A673 (cell line): Measurements from ENCODE around the gene MIA2. TPM values are rescaled to one million over a fixed set of nuclear protein-coding genes. Genes with fewer than 3 reads are reported as not detected.

Experiments used
- BruUV-seq: library from RNA; stranded (reverse); fragments of 400-500 nt; replicated peaks from 2 replicates; lab custom pipeline; 2021; lab: Mats Ljungman, UMichigan
- CTCF ChIA-PET: fragments of 300-600 bp; sonication (Branson Sonifier 250); formaldehyde crosslinking; loops from one replicate; lab custom pipeline; 2022; ENCODE audit warnings: antibody characterized with exemption; lab: Charles Lee
- POLR2A ChIA-PET: fragments of 300-600 bp; sonication (Branson Sonifier 250); formaldehyde crosslinking; loops from one replicate; lab custom pipeline; 2022; ENCODE audit warnings: antibody characterized with exemption; ENCODE audit not compliant: low non-redundant PET; lab: Charles Lee
- DNase-seq: peaks from one replicate; pipeline ENCODE4 v3.0.0-alpha.2; 2015; ENCODE audit warnings: low spot score
- H3K27ac ChIP-seq: fragments of 200-600 bp; sonication (generic); 2 replicates; pipeline ENCODE4 v1.5.1; 2016; ENCODE audit warnings: mixed run types, low read depth, mild to moderate bottlenecking, mixed read lengths, antibody characterized with exemption, low read length; ENCODE audit not compliant: poor library complexity, severe bottlenecking
- H3K27me3 ChIP-seq: fragments of 200-600 bp; sonication (generic); replicated peaks from 2 replicates; pipeline ENCODE4 v1.6.1; 2017; ENCODE audit warnings: mixed run types, low read depth, mild to moderate bottlenecking, mixed read lengths, antibody characterized with exemption, low read length; ENCODE audit not compliant: insufficient read depth, poor library complexity
- H3K36me3 ChIP-seq: fragments of 200-600 bp; sonication (generic); 2 replicates; pipeline ENCODE4 v1.6.1; 2016; ENCODE audit warnings: mixed run types, mild to moderate bottlenecking, mixed read lengths, antibody characterized with exemption, low read length; ENCODE audit not compliant: insufficient read depth, poor library complexity, severe bottlenecking
- H3K4me1 ChIP-seq: fragments of 200-600 bp; sonication (generic); 2 replicates; pipeline ENCODE4 v1.6.1; 2017; ENCODE audit warnings: mixed run types, mild to moderate bottlenecking, mixed read lengths, antibody characterized with exemption, low read length; ENCODE audit not compliant: insufficient read depth, poor library complexity, severe bottlenecking
- H3K4me3 ChIP-seq: fragments of 200-600 bp; sonication (generic); 2 replicates; pipeline ENCODE4 v1.5.1; 2016; ENCODE audit warnings: low read depth, mixed run types, mild to moderate bottlenecking, mixed read lengths, low read length; ENCODE audit not compliant: poor library complexity, severe bottlenecking
- H3K9me3 ChIP-seq: fragments of 200-600 bp; sonication (generic); 2 replicates; pipeline ENCODE4 v1.6.1; 2016; ENCODE audit warnings: mixed run types, low read depth, mild to moderate bottlenecking, mixed read lengths, antibody characterized with exemption, low read length; ENCODE audit not compliant: poor library complexity, severe bottlenecking
- EZH2 ChIP-seq: fragments of 200-600 bp; sonication (generic); IDR thresholded peaks from 2 replicates; pipeline ENCODE4 v1.6.1; 2017; ENCODE audit warnings: borderline replicate concordance, low read depth, mild to moderate bottlenecking, mixed read lengths, antibody characterized with exemption, low read length; ENCODE audit not compliant: poor library complexity, severe bottlenecking
- intact Hi-C: fragments of 100-400 bp; cut with micrococcal nuclease; formaldehyde crosslinking; loops from one replicate; pipeline ENCODE4 v1.10.0; 2022; ENCODE audit not compliant: unreplicated experiment
- total RNA-seq: library from RNA; stranded (reverse); gene quantifications from 2 replicates; pipeline ENCODE4 v1.2.3, GENCODE V29; 2021
- TF ChIP-seq, protein P1 (sequence below): fragments of 300-800, 200-600 bp; sonication (generic); conservative IDR thresholded peaks from 2 replicates; pipeline ENCODE4 v1.5.1; 2017; ENCODE audit warnings: low read depth, mild to moderate bottlenecking, antibody characterized with exemption, low read length, moderate library complexity, mixed read lengths

The MIA2 gene
- total RNA-seq, 1 experiment from 2014 or later, result 16.7 TPM

DNA sequence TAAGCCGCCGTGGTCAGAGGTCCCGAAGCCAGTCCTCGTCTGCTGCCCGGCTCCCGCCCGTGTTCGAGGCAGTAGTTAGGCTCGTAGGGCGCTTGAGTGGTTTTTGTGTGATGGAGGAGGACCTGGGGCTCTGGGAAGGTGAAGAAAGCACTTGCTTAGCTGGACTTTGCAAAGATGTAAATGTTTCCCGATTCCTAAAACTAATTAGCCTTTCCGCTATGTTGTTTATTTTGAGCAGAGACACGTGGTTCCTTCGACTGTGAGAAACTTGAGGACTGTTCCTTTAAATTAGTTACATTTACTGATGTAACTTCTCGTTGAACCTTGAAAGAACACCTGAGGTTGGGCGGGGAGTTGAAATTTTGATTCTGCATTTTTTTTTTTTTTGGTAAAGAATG, 33.9 kb downstream of the MIA2 start:
- Histone ChIP-seq H3K4me3 (peak overlapping the region; percentile 74), H3K27me3 (no peaks in the 10 kb centered on the region), H3K9me3 (peaks cover 9% of the 10 kb centered on the region), H3K36me3 (no peaks in the 10 kb centered on the region), H3K27ac (peak overlapping the region; percentile 99), H3K4me1 (peaks cover 18% of the 10 kb centered on the region)
- ChIA-PET POLR2A (no interaction called here), CTCF (no interaction called here)
- BruUV-seq, result no TSS peak
- no peak for TF ChIP-seq EZH2
- TF ChIP-seq, protein P1, sequence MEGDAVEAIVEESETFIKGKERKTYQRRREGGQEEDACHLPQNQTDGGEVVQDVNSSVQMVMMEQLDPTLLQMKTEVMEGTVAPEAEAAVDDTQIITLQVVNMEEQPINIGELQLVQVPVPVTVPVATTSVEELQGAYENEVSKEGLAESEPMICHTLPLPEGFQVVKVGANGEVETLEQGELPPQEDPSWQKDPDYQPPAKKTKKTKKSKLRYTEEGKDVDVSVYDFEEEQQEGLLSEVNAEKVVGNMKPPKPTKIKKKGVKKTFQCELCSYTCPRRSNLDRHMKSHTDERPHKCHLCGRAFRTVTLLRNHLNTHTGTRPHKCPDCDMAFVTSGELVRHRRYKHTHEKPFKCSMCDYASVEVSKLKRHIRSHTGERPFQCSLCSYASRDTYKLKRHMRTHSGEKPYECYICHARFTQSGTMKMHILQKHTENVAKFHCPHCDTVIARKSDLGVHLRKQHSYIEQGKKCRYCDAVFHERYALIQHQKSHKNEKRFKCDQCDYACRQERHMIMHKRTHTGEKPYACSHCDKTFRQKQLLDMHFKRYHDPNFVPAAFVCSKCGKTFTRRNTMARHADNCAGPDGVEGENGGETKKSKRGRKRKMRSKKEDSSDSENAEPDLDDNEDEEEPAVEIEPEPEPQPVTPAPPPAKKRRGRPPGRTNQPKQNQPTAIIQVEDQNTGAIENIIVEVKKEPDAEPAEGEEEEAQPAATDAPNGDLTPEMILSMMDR, result no peak
- peak; percentile 40 for DNase-seq
- intact Hi-C loops, result loop anchor here (2.0 kb wide), 1 partner anchor 93 kb away; the partner anchor contains the start of gene PNN

- CTCF ChIA-PET, result no interaction called here
Measured at GRCh38 chr14:39268393-39268792, 34.7 kb downstream of the MIA2 start.

DNA sequence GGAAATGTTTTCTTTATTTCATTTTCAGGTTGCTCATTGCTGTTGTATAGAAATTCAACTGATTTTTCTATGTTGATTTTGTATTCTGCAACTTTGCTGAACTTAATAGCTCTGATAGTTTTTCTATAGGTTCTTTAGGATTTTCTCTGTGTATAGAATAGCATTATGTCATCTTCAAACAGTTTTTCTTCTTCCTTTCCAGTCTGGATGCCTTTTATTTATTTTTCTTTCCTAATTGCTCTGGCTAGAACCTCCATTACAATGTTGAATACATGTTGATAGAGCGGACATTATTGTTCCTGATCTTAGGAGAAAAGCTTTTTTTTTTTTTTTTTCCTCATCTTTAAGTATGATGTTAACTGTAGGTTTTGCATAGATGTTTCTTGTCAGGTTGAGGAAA, 39.2 kb downstream of the MIA2 start:
- no peaks in the 10 kb centered on the region for H3K36me3 ChIP-seq
- no peak for DNase-seq
- CTCF ChIA-PET, result no interaction called here
- no peak overlapping the region for H3K4me3 ChIP-seq
- H3K4me1 ChIP-seq, result peaks cover 9% of the 10 kb centered on the region
- no TSS peak for BruUV-seq
- TF ChIP-seq, protein P1, result no peak
- TF ChIP-seq EZH2, result no peak
- no peaks in the 10 kb centered on the region for H3K27me3 ChIP-seq
- intact Hi-C loops, result no loop called here
- peaks cover 15% of the 10 kb centered on the region for H3K9me3 ChIP-seq
- H3K27ac ChIP-seq, result no peak overlapping the region
- POLR2A ChIA-PET, result interaction anchor here (0.5 kb wide), 1 partner anchor 75 kb away, joined by 4 read pairs; no protein-coding TSS in a partner anchor

More at GRCh38 chr14:39268393-39268792, 34.7 kb downstream of the MIA2 start:
- POLR2A ChIA-PET, result interaction anchor here (0.6 kb wide), 1 partner anchor 288 kb away, joined by 3 read pairs; no protein-coding TSS in a partner anchor
- H3K4me1 ChIP-seq, result peaks cover 18% of the 10 kb centered on the region
- no peak for DNase-seq
- no peak overlapping the region for H3K27ac ChIP-seq
- no peak for TF ChIP-seq EZH2
- TF ChIP-seq, protein P1, result no peak
- intact Hi-C loops, result loop anchor here (2.0 kb wide), 1 partner anchor 94 kb away; the partner anchor contains the start of gene PNN
- no TSS peak for BruUV-seq
- peaks cover 12% of the 10 kb centered on the region for H3K9me3 ChIP-seq
- no peaks in the 10 kb centered on the region for H3K27me3 ChIP-seq
- no peaks in the 10 kb centered on the region for H3K36me3 ChIP-seq
- H3K4me3 ChIP-seq, result peak overlapping the region; percentile 74
